ENCODE results near the gene GRAMD1B. TPM values are rescaled to one million over a fixed set of nuclear protein-coding genes. Genes with fewer than 3 reads are reported as not detected.

Gene GRAMD1B
- total RNA-seq, 4 donors from 2014 or later = 2.2 to 4.0 (median 3.5) TPM

GRCh38 chr11:123494195-123495050 is 64.4 kb downstream of the GRAMD1B start:
- H3K27ac ChIP-seq (replicated peaks in 1 of 4) = no peak overlapping the region
- H3K4me3 ChIP-seq = no peak overlapping the region
- peaks cover 0 to 6% (median 0%) of the 10 kb centered on the region in 4 donors for H3K27me3 ChIP-seq
- peaks cover 0 to 4% (median 0%) of the 10 kb centered on the region in 4 donors for H3K4me1 ChIP-seq
- 48% methylated on average over 6 of the region's 6 CpGs for WGBS
- no peak for TF ChIP-seq EP300 (IDR thresholded peaks at IDR 0.05)
- TF ChIP-seq CTCF (IDR thresholded peaks at IDR 0.05) = no peak
- TF ChIP-seq POLR2A (IDR thresholded peaks at IDR 0.05; ENCODE audit: low read depth) = no peak
- no peak for TF ChIP-seq POLR2AphosphoS5 (IDR thresholded peaks at IDR 0.05)
- no peaks in the 10 kb centered on the region for H3K9me3 ChIP-seq
- no peaks in the 10 kb centered on the region for H3K36me3 ChIP-seq
- no peak for DNase-seq (ENCODE audit: extremely low spot score)
- intact Hi-C loops (cut with DNase I) = no loop called here

GRCh38 chr11:123504401-123504800 is 74.3 kb downstream of the GRAMD1B start:
- no peaks in the 10 kb centered on the region for H3K9me3 ChIP-seq
- DNase-seq (ENCODE audit: extremely low spot score) = no peak
- no peaks in the 10 kb centered on the region for H3K4me1 ChIP-seq
- H3K27ac ChIP-seq (replicated peaks in 1 of 4) = no peak overlapping the region
- 84% methylated on average over 5 of the region's 5 CpGs for WGBS
- intact Hi-C loops (cut with DNase I) = no loop called here
- no peak overlapping the region for H3K4me3 ChIP-seq
- H3K36me3 ChIP-seq = no peaks in the 10 kb centered on the region
- no peak for TF ChIP-seq CTCF (IDR thresholded peaks at IDR 0.05)
- H3K27me3 ChIP-seq = no peaks in the 10 kb centered on the region

- H3K36me3 ChIP-seq = no peaks in the 10 kb centered on the region
- no peaks in the 10 kb centered on the region for H3K9me3 ChIP-seq
- no peak overlapping the region for H3K27ac ChIP-seq (replicated peaks in 1 of 4)
- WGBS = 73% methylated on average over 6 of the region's 6 CpGs
- TF ChIP-seq POLR2AphosphoS5 (IDR thresholded peaks at IDR 0.05) (no peak), EP300 (IDR thresholded peaks at IDR 0.05) (no peak), CTCF (IDR thresholded peaks at IDR 0.05) (no peak), POLR2A (IDR thresholded peaks at IDR 0.05; ENCODE audit: low read depth) (no peak)
- H3K4me1 ChIP-seq = no peaks in the 10 kb centered on the region
- no peak for DNase-seq (ENCODE audit: extremely low spot score)
- H3K27me3 ChIP-seq = peaks cover 0 to 13% (median 0%) of the 10 kb centered on the region in 4 donors
- intact Hi-C loops (cut with DNase I) = no loop called here
- no peak overlapping the region for H3K4me3 ChIP-seq
These were observed 75.7 kb downstream of the GRAMD1B start for GRCh38 chr11:123505546-123506299.

- DNase-seq (ENCODE audit: extremely low spot score) = no peak
- H3K4me3 ChIP-seq = no peak overlapping the region
- TF ChIP-seq EP300 (IDR thresholded peaks at IDR 0.05) (no peak), POLR2AphosphoS5 (IDR thresholded peaks at IDR 0.05) (no peak), POLR2A (IDR thresholded peaks at IDR 0.05; ENCODE audit: low read depth) (no peak), CTCF (IDR thresholded peaks at IDR 0.05) (no peak)
- WGBS = 88% methylated on average over 1 of the region's 1 CpG
- H3K36me3 ChIP-seq = no peaks in the 10 kb centered on the region
- intact Hi-C loops (cut with DNase I) = no loop called here
- peaks cover 0 to 6% (median 2%) of the 10 kb centered on the region in 4 donors for H3K4me1 ChIP-seq
- no peaks in the 10 kb centered on the region for H3K9me3 ChIP-seq
- peaks cover 0 to 16% (median 0%) of the 10 kb centered on the region in 4 donors for H3K27me3 ChIP-seq
- no peak overlapping the region for H3K27ac ChIP-seq (replicated peaks in 1 of 4)
These were observed 77.0 kb downstream of the GRAMD1B start for GRCh38 chr11:123507043-123507442.
